RKO (cell line): ENCODE data around the gene OR10H4.
"Not testable (repeated sequence)": the region's sequence is repeated elsewhere in the genome, so short reads cannot be mapped to it uniquely, and the experiment has no call there.

Source experiments
- DNase-seq: peaks from one replicate; pipeline ENCODE4 v3.0.0-alpha.2; 2016; ENCODE audit warnings: low spot score

The OR10H4 gene

GRCh38 chr19:15944401-15944800 lies 4.4 kb upstream of the OR10H4 start:
- DNase-seq = no peak

GRCh38 chr19:15945301-15945700 lies 3.5 kb upstream of the OR10H4 start:
- DNase-seq = no peak

GRCh38 chr19:15954820-15955219 lies 6.0 kb downstream of the OR10H4 start:
- no peak for DNase-seq

GRCh38 chr19:15962319-15962718 lies 13.5 kb downstream of the OR10H4 start:
- no peak for DNase-seq

- no peak for DNase-seq
Measured at GRCh38 chr19:15964231-15964630, 15.4 kb downstream of the OR10H4 start.

GRCh38 chr19:15971224-15971780 lies 22.5 kb downstream of the OR10H4 start:
- DNase-seq = no peak

GRCh38 chr19:15972043-15972442 lies 23.2 kb downstream of the OR10H4 start:
- DNase-seq = not testable (repeated sequence)

- no peak for DNase-seq
Measured at GRCh38 chr19:15974856-15975255, 26.0 kb downstream of the OR10H4 start.

- DNase-seq = no peak
Measured at GRCh38 chr19:15976836-15977689, 28.3 kb downstream of the OR10H4 start.

- DNase-seq = no peak
Measured at GRCh38 chr19:15977690-15978089, 28.9 kb downstream of the OR10H4 start.

- DNase-seq = no peak
Measured at GRCh38 chr19:15979293-15979692, 30.5 kb downstream of the OR10H4 start.

- not testable (repeated sequence) for DNase-seq
Measured at GRCh38 chr19:15985831-15986230, 37.0 kb downstream of the OR10H4 start.

GRCh38 chr19:15986701-15987100 lies 37.9 kb downstream of the OR10H4 start:
- no peak for DNase-seq

GRCh38 chr19:15989889-15990288 lies 41.1 kb downstream of the OR10H4 start:
- DNase-seq = no peak

- DNase-seq = no peak
Measured at GRCh38 chr19:15991602-15992001, 42.8 kb downstream of the OR10H4 start.

GRCh38 chr19:15992014-15992413 lies 43.2 kb downstream of the OR10H4 start:
- no peak for DNase-seq

GRCh38 chr19:15995536-15995935 lies 46.7 kb downstream of the OR10H4 start:
- DNase-seq = no peak

GRCh38 chr19:15998166-15998565 lies 49.4 kb downstream of the OR10H4 start:
- DNase-seq = no peak
